ENCODE data around the gene PLA2G4A.

DNA sequence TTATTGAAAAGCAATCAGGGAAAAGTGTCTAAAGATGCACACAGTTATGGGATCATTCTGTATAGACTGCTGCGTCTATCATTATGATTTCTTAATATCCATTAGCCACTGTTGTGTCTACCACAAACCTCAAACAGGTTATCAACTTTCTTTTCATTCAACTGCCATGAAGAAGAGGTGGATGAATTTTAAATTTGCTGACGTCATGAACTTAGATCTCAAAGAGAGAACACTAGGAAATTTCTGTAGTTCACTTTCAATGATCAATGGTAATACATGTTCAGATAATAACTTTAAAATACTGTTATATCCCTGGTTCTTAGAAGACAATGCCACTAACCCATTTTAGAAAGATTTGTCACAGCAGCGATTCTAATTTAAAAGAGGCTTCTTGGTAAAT, 6.7 kb downstream of the PLA2G4A start:
- TF ChIP-seq, protein P1, sequence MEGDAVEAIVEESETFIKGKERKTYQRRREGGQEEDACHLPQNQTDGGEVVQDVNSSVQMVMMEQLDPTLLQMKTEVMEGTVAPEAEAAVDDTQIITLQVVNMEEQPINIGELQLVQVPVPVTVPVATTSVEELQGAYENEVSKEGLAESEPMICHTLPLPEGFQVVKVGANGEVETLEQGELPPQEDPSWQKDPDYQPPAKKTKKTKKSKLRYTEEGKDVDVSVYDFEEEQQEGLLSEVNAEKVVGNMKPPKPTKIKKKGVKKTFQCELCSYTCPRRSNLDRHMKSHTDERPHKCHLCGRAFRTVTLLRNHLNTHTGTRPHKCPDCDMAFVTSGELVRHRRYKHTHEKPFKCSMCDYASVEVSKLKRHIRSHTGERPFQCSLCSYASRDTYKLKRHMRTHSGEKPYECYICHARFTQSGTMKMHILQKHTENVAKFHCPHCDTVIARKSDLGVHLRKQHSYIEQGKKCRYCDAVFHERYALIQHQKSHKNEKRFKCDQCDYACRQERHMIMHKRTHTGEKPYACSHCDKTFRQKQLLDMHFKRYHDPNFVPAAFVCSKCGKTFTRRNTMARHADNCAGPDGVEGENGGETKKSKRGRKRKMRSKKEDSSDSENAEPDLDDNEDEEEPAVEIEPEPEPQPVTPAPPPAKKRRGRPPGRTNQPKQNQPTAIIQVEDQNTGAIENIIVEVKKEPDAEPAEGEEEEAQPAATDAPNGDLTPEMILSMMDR (IDR thresholded peaks at IDR 0.05): no peak
- TF ChIP-seq POLR2A (IDR thresholded peaks at IDR 0.05): no peak

Data from esophagus squamous epithelium (tissue), 4 donors.